ENCODE data around the gene CFAP45. TPM values are rescaled to one million over a fixed set of nuclear protein-coding genes. Genes with fewer than 3 reads are reported as not detected.
A peak's percentile ranks its signal among the peaks of the same experiment; 100 is the strongest.

CFAP45 gene
- total and polyA plus RNA-seq, 3 donors from 2014 or later, result 13.0 to 59.6 (median 30.4) TPM

- H3K36me3 ChIP-seq (ENCODE audit: low read depth, missing control alignments), result no peaks in the 10 kb centered on the region
- WGBS, 2 donors, result 48 to 67% methylated on average over 3 of the region's 3 CpGs
- H3K4me1 ChIP-seq, result no peaks in the 10 kb centered on the region
- peak; percentile 59 for DNase-seq
- TF ChIP-seq CTCF (IDR thresholded peaks at IDR 0.05) (peak in 2 of 3 experiments; percentile 21 to 36), POLR2A (IDR thresholded peaks at IDR 0.05) (no peak)
- H3K9me3 ChIP-seq, result no peaks in the 10 kb centered on the region
- H3K27me3 ChIP-seq, result no peaks in the 10 kb centered on the region
- intact Hi-C loops (cut with DNase I; ENCODE audit: low total_unique reads), result no loop called here
- no peak overlapping the region for H3K4me3 ChIP-seq
- no peak overlapping the region for H3K27ac ChIP-seq
Measured at GRCh38 chr1:159829273-159829634, 70.7 kb downstream of the CFAP45 start.

GRCh38 chr1:159828581-159829272, 71.2 kb downstream of the CFAP45 start:
- H3K27ac ChIP-seq, result no peak overlapping the region
- no peak for DNase-seq

GRCh38 chr1:159828176-159828575, 71.8 kb downstream of the CFAP45 start:
- Histone ChIP-seq H3K27ac (no peak overlapping the region), H3K4me1 (no peaks in the 10 kb centered on the region), H3K9me3 (no peaks in the 10 kb centered on the region), H3K27me3 (no peaks in the 10 kb centered on the region), H3K36me3 (ENCODE audit: low read depth, missing control alignments) (no peaks in the 10 kb centered on the region), H3K4me3 (no peak overlapping the region)
- WGBS, 2 donors, result 73 to 98% methylated on average over 3 of the region's 3 CpGs
- intact Hi-C loops (cut with DNase I; ENCODE audit: low total_unique reads), result no loop called here
- TF ChIP-seq POLR2A (IDR thresholded peaks at IDR 0.05) (no peak), CTCF (IDR thresholded peaks at IDR 0.05) (no peak)
- no peak for DNase-seq

More at GRCh38 chr1:159828581-159829272, 71.2 kb downstream of the CFAP45 start:
- Histone ChIP-seq H3K4me3 (no peak overlapping the region), H3K9me3 (no peaks in the 10 kb centered on the region), H3K36me3 (ENCODE audit: low read depth, missing control alignments) (no peaks in the 10 kb centered on the region), H3K27me3 (no peaks in the 10 kb centered on the region), H3K4me1 (no peaks in the 10 kb centered on the region)
- intact Hi-C loops (cut with DNase I; ENCODE audit: low total_unique reads), result no loop called here
- TF ChIP-seq CTCF (IDR thresholded peaks at IDR 0.05), result no peak
- no peak for TF ChIP-seq POLR2A (IDR thresholded peaks at IDR 0.05)
- 85 to 89% methylated on average over 11 of the region's 11 CpGs for WGBS, 2 donors

- intact Hi-C loops (cut with DNase I; ENCODE audit: low total_unique reads), result no loop called here
- Histone ChIP-seq H3K27ac (no peak overlapping the region), H3K4me3 (no peak overlapping the region), H3K9me3 (no peaks in the 10 kb centered on the region), H3K27me3 (no peaks in the 10 kb centered on the region), H3K4me1 (no peaks in the 10 kb centered on the region), H3K36me3 (ENCODE audit: low read depth, missing control alignments) (no peaks in the 10 kb centered on the region)
- DNase-seq, result no peak
- no peak for TF ChIP-seq CTCF (IDR thresholded peaks at IDR 0.05)
- TF ChIP-seq POLR2A (IDR thresholded peaks at IDR 0.05), result no peak
- WGBS, 2 donors, result 98 to 99% methylated on average over 3 of the region's 3 CpGs
Measured at GRCh38 chr1:159827549-159827948, 72.4 kb downstream of the CFAP45 start.

GRCh38 chr1:159827102-159827490, 72.9 kb downstream of the CFAP45 start:
- Histone ChIP-seq H3K27ac (no peak overlapping the region), H3K27me3 (no peaks in the 10 kb centered on the region), H3K36me3 (ENCODE audit: low read depth, missing control alignments) (no peaks in the 10 kb centered on the region), H3K4me1 (no peaks in the 10 kb centered on the region), H3K4me3 (no peak overlapping the region), H3K9me3 (no peaks in the 10 kb centered on the region)
- 87 to 90% methylated on average over 6 of the region's 6 CpGs for WGBS, 2 donors
- DNase-seq, result no peak
- TF ChIP-seq CTCF (IDR thresholded peaks at IDR 0.05), result no peak
- no peak for TF ChIP-seq POLR2A (IDR thresholded peaks at IDR 0.05)
- intact Hi-C loops (cut with DNase I; ENCODE audit: low total_unique reads), result no loop called here
